ENCODE data around the gene PDPR.
"Not testable (repeated sequence)": the region's sequence is repeated elsewhere in the genome, so short reads cannot be mapped to it uniquely, and the experiment has no call there.

PDPR gene

DNA sequence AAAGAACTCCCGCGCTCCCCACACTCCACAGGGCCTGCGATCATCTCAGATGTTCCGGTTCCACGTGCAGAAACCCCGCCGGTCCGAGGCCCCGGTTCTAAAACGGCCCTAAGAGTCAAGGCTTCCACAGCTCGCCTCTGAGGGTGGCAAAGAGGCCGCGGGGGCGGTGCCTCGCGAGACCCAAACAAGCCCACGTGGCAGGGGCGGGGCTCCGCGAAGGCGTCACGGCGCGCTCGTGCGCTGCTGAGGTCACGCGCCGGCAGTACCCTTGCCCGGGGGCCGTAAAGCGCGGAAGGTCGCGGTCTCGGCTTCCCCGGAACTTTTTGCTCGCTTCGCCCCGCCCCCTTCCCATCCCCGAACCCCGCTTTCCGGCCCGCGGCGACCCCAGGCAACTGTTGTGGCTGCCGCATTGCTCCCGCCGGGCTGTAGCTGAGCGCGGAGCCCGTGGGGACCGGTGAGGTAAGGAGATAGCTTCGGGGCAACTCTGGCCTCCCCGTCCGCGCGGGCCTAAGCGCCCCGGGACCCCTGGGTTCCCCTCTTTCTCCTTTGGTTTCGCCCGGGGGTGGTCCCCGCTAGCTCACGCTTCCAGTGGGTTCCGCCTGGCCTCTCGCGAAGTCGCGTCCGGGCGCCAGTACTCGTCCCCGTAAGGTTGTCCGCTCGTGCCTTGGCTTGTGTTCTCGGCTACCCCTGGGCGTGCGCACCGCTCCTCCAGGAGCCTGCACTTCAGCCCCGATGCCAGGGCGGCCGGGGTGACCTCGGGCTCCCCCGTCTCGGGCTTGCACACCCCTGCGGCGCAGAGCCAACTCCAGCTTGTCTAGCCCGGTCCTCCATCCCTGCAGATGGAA lies at the start of gene PDPR:
PDPR (plus strand) TSS at position 351 of the 845 bp plus-strand sequence. CDS start 6,161 bp downstream, outside the sequence.
- peak; percentile 95 for DNase-seq

DNA sequence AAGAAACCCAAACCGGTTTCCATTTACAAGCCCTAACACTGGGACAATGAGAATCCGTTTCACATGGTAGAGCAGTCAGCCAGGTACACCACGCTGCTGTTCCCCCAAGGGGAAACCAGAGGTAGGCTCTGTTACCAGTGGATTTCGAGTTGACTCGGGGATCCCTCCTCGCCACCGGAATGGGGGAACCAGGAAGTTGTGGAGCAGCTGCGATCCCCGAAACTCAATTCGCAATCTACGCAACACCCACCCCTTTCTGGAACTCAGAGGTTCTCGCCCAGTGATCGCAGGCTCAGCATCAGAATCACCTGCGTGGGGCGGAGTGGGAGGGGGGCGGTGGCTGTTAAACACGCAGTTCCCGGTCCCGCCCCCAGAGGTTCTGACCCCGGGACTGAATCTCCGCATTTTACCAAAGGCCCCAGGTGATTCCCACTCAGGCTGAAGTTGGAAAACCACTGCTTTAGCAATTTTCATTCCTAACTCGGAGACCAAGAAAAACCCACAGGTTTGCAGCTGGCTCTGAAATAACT lies 49.2 kb upstream of the PDPR start:
- DNase-seq: peak; percentile 54

DNA sequence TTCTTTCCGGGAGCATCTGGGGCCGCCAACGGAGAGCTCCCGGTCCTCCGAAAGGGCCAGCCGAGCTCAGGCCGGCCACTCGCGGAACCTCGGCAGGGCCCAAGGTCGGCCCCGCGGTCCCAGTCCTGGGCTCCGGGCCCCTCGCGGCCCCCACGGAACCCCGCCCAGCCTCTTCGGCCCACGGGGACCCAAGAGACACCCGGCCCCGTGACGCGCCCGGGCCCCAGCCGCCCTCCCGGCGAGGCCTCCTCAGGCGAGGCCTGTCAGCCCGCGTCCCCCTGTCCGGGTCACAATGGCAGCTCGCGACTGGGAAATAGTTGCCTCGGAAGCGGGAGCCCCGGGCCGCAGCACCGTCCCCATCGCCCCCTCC lies 48.8 kb upstream of the PDPR start:
- DNase-seq: not testable (repeated sequence)

DNA sequence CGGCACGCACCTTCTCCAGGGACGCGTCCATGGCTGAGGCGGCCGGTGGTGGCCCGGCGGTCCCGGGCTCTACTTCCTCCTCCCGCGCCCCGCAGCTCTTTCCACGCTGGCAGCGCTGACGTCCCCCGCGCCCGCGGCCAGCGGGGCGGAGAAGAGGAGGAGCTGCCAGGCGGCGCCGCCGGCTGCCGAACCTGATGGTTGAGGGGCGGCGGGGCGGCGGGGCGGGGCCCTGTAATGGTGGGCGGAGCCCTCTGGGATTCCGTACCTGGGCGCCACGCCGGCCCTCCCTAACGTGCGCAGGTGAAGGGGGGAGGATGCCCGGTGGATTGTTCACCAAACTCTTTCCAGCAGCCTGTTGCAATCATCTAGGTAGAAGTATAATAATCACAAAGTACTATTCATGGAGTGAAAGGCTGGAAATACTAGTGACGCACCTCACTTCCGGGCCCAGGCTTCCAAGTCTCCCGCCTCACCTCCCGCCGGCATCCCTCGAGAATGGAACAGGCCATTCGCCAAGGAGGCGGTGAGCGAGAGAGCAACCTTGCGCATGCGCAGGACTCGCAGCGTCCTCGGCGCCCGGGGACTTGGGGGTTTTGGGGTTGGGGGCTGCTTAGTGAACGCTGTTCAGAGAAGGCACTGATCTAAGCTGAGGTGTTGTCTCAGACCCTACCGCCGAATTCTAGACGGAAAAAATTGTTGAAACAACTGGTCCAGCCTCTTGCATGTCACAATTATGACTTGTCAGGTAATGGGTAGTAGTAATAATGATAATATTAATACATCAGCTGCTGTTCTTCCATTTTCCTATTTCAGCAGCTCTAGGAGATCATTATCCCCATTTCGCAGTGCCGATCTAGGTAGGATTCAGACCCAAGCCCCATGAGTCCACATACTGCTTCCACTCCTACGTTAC lies 48.1 kb upstream of the PDPR start:
- peak; percentile 91 for DNase-seq

DNA sequence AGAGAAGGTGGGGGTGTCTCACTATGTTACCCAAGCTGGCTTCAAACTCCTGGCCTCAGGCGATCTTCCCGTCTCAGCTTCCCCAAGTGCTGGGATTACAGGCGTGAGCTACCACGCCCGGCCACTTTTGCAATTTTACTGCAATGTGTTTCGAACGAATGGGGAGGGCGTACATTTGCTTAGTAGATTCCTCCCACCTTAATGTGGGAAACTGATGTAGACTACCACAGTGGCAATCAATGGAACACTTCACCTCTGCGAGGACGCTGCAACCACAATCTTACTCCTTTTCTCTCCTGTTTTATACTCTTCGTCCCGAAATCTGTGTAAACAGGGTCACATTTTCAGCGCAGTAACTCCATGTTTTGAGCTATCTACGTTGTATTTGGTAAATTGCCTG lies 47.4 kb upstream of the PDPR start:
- not testable (repeated sequence) for DNase-seq

DNA sequence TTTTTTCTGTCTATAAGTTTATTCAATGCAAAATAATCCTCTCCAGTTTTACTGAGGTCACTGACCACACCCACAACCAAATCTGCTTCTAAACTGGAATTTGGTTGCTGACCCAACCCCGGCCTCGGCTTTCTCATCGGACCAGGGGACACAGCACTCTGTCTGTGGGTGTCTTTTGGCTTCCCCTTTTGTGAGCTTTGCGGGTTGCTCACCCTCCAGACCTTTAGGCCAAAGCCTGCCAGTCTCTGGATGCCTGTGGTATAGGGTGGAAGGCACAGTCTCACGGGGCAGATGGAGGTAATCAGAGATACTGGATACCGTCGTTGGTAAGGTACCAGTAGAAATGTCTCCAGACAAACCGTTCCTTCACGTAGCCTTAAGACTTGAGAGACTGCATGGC lies 35.1 kb upstream of the PDPR start:
- not testable (repeated sequence) for DNase-seq

DNA sequence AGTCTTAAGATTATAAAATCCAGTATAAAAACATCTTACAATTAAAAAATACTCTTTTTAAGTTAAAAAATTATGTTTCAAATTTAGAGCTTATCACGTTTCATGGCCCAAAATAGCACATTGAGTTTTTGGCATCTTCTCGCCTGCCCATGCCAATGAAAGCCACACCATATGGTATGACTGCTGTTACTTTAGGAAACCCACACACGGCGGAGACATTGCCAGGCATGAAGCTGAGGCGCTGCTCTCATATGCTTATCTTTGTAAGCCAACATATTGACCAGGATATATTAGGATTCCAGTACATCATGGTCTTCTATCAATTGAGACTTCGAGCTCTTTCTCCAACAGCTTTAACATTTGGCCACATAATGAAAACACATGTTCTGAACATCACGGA lies 32.9 kb upstream of the PDPR start:
- DNase-seq: not testable (repeated sequence)

DNA sequence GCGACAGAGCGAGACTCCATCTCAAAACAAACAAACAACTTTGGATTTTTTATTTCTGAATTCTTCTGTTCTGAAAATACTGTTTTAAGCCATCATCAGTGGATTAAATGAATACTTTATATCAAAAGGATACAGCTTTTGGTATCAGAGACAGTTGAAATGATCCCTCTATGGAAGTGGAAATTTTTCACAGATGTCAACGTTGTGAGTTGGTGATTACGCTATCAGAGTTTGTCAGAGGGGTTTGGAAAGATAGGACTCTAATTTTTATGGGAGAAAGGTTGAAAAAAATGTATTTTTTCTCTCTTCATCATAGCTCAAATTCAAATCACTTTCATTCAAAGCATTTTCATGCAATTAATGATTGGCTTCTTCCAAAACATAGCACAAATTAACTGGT lies 30.2 kb upstream of the PDPR start:
- DNase-seq: not testable (repeated sequence)

DNA sequence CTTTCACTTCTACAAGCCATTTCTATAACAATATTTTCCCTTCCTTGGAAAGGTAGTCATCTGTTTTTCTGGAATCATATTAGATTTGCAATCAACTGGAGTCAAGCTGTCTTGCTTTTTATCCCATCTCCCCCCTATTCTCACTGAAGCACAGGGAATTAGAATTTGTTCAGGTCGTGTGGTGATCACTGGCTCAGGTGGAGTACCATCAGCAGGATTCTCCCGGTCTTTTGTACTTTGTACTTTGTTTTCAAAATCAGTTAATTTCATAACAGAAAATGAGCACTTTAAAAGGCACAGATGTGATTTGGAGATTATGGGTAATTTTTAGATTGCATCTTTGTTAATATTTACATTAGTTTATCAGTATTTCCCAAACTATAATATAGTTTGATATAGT lies 26.0 kb upstream of the PDPR start:
- not testable (repeated sequence) for DNase-seq

DNA sequence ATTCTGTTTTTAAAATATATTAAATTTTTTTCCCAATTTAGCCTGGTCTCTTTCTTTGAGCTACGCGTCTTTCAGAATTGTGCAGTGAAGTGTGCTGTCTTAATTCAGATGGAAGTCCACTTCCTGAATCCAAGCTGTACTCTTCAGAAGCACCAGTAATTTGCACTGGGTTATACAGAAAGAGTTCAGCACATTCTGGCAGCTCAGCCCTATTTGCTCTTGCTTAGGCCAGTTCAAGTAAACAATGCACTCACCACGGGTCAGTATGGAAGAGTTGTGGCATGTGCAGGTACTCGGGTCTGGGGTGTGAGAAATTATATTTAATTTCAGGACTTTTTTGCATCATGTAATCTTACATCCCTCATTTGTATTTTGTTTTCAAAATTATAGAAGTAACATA lies 25.3 kb upstream of the PDPR start:
- DNase-seq: not testable (repeated sequence)

DNA sequence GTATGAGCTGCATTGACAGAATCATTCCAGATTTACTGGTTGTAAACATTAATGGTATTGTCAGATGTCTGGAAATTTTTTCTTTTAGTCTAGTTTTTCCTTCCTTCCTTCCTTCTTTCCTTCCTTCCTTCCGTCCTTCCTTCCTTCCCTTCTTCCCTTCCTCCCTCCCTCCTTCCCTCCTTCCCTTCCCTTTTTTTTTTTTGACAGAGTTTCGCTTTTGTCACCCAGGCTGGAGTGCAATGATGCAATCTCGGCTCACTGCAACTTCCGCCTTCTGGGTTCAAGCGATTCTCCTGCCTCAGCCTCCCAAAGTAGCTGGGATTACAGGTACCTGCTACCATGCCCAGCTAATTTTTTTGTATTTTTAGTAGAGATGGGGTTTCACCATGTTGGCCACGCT lies 24.8 kb upstream of the PDPR start:
- not testable (repeated sequence) for DNase-seq

DNA sequence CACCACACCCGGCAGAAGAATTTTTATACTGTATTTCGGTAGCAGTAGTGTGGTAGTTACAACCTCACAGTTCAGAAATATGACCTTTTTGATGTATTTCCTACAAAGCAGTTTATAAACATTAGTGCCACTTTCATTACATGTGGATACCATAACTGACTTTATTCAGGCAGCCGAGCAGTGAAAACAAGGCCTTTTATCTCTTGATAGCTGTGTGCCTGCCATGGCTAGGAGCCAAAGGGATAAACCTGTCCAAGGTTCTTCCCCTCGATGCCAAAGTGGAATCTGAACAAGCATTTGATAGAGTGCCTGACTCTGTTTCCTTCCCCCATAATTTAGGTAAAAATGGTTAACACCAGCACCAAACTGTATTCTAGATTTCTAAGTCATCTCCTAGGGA lies 23.0 kb upstream of the PDPR start:
- DNase-seq: not testable (repeated sequence)

DNA sequence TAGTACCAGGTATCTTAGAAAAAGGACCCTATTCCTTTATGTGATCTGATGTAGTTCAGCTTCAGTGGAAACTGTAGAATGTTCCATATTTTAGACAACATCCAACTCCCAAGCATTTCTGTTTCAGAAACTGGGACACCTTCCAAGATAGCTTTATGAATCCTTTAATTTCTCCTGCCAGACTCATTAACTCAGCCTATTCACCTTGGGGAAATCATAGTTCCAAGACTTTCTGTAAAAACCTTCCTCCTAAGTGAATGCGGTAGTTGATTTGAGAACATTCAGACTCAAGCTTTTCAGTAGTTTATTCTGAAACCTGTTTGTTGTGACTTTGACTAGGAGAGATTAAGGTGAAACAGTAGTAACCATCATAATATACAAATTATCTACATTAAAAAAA lies 20.0 kb upstream of the PDPR start:
- DNase-seq: not testable (repeated sequence)

DNA sequence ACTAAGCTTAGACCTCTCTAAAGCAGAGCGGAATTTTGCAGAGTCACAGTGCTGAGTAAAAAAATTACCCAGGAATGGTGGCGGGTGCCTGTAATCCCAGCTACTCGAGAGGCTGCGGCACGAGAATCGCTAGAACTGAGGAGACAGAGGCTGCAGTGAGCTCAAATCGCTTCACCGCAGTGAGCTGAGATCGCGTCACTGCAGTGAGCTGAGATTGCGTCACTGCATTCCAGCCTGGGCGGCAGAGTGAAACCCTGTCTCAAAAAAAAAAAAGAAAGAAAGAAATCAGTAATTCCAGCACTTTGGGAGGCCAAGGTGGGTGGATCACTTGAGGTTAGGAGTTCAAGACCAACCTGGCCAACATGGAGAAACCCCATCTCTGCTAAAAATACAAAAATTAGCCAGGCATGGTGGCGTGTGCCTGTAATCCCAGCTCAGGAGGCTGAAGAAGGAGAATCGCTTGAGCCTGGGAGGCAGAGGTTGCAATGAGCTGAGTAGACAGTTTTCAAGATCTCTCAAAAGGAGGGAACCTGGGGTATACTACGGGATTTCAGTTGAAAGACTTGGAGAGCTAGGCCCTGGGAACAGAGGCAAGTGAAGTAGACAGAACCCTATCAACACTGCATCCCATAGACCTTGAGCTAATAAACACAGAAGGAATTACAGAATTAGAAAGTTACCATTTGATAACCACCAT lies 4.4 kb upstream of the PDPR start:
- not testable (repeated sequence) for DNase-seq

DNA sequence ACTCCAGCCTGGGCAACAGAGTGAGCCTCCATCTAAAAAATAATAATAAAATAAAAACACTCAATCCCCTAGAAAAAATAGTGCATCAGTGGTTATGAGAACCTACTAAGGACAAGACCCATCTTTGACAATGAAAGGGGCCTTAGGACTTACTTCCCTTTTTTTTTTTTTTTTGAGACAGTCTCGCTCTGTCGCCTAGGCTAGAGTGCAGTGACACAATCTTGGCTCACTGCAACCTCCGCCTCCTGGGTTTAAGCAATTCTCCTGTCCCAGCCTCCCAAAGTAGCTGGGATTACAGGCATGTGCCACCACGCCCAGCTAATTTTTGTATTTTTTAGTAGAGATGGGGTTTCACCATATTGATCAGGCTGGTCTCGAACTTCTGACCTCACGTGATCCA lies 2.0 kb upstream of the PDPR start:
- not testable (repeated sequence) for DNase-seq

DNA sequence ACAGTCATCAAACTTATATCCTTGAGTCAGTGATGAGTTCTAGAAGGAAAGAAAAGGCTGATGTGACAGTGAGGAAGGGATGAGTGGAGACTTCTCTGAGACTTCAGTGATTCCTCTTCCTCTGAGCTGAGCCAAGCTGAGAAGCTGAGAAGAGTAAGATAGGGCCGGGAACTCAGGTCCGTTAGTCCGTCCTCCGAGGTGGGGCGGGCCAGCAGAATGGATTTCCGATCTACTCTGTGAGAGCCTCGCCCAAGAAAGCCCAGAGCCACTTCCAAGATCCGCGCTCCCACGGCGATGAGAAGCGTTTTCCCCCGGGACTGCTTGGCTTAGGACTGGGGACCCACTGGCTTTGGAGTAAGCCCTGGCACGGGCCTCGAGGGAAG lies 542 bp upstream of the PDPR start:
- DNase-seq: not testable (repeated sequence)

DNA sequence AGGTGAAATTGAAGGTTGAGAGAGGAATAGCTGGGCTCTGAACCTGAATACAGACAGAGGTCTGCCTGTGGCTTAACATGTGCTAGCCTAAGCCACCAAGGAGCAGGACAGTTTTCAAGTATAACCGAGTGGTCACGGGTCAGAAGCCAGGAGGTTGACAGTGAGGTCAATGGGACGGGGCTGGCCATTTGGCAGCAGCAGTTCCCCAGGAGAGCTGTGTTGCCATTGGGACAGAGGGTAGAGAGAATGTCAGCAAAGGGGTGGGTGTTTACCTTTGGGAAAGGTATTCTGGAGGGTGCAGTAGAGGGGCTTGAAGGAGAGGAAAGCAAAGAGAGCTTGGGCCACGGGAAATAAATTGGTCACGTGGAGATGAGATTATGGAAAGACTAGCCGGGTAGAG lies 4.2 kb downstream of the PDPR start:
- not testable (repeated sequence) for DNase-seq

DNA sequence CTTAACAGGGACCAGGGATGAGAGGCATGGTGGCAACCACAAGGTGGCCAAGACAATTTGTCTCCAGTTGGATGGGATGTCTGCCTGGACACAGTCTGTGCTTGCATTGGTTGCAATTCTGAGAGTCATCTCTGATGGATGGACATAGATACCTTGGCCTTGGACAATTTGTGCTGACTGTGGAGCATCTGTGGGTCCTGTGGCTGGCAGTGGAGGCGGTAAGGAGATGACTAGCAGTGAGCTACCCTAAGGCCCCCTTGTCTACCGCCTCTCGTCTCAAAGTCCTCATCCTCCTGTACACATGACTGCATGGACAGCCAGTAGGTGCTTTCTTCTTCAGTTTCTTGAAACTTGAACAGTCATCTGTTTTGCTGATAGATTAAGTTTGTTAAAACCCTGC lies 4.6 kb downstream of the PDPR start:
- DNase-seq: not testable (repeated sequence)

DNA sequence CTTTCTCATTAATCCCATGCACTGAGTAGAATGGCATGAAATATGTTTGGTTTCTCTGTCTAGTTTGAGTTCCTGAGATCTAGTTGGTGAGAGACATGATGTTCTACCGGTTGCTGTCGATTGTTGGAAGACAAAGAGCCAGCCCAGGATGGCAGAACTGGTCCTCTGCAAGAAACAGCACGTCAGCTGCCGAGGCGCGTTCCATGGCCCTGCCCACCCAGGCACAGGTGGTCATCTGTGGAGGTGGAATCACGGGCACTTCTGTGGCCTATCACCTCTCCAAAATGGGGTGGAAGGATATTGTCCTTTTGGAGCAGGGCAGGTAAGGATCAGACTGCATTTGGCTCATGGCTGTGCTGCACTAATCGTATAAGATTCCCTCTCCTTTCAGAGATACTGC lies 6.3 kb downstream of the PDPR start:
- DNase-seq: not testable (repeated sequence)

DNA sequence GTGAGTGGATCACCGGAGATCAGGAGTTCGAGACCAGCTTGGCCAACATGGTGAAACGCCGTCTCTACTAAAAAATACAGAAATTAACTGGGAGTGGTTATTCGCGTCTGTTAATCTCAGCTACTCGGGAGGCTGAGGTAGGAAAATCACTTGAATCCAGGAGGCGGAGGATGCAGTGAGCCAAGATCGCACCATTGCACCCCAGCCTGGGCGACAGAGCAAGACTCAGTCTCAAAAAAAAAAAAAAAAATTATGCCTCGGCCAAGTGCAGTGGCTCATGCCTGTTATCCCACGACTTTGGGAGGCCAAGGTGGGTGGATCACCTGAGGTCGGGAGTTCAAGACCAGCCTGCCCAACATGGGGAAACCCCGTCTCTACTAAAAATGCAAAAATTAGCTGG lies 9.7 kb downstream of the PDPR start:
- not testable (repeated sequence) for DNase-seq

DNA sequence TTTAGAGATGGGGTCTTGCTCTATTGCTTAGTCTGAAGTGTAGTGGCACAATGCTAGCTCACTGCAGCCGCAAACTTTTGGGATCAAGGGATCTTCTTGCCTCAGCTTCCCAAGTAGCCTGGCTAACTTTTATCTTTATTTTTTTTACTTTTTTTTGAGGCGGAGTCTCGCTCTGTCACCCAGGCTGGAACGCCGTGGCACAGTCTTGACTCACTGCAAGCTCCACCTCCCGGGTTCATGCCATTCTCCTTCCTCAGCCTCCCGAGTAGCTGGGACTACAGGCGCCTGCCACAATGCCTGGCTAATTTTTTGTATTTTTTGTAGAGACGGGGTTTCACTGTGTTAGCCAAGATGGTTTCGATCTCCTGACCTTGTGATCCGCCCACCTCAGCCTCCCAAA lies 12.1 kb downstream of the PDPR start:
- DNase-seq: not testable (repeated sequence)

DNA sequence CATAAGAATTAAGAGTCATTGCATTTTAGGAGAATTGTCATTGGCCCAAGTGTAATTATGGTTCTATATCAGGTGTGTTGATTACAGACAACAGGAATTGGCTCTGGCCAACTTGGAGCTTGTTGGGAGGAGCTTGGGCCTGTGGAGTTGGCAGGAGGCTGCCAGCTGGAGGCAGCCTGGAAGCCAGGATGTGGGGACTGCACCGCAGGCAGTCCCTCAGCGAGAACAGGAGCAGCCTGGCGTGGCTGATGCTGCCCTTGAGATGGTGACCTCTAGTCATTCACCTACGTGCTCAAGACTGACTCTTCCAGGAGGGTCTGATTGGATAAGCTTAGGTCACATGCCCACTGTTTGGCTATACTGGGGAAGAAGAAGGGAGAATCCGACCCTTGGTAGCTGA lies 13.6 kb downstream of the PDPR start:
- not testable (repeated sequence) for DNase-seq

DNA sequence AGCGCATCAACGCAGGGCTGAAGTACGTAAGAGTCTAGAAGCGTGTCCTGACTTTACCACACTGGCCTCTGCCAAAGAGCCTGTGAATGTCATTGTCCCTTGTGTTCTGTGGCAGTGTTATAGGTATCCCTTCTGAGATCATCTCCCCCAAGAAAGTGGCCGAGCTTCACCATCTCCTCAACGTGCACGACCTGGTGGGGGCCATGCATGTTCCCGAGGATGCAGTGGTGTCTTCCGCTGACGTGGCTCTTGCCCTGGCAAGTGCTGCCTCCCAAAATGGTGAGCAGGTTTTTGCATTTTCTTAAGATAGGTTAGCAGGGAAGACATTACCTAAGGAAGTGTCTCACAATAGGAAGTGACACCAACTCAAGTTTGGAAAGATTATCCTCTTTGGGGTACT lies 14.7 kb downstream of the PDPR start:
- DNase-seq: not testable (repeated sequence)
